Parathyroid adenoma (tissue), 2 donors: Measurements from ENCODE around the gene SMG6.

Experiments used
- H2AFZ ChIP-seq: fragments of 300-600 bp; sonication (generic); one replicate; pipeline ENCODE4 v1.7.0; 2017; ENCODE audit warnings: antibody characterized with exemption, mild to moderate bottlenecking
- H3K27ac ChIP-seq: fragments of 300-600 bp; sonication (generic); one replicate; pipeline ENCODE4 v1.7.0; 2017
- H3K27me3 ChIP-seq: fragments of 300-600 bp; sonication (generic); one replicate; pipeline ENCODE4 v1.7.0; 2017; ENCODE audit warnings: low read length; ENCODE audit not compliant: control insufficient read depth, insufficient read depth
- H3K36me3 ChIP-seq: fragments of 300-600 bp; sonication (generic); one replicate; pipeline ENCODE4 v1.7.0; 2017; ENCODE audit warnings: low read length; ENCODE audit not compliant: control insufficient read depth, insufficient read depth
- H3K4me1 ChIP-seq: fragments of 300-600 bp; sonication (generic); one replicate; pipeline ENCODE4 v1.7.0; 2017; ENCODE audit warnings: control low read depth
- H3K4me2 ChIP-seq: fragments of 300-600 bp; sonication (generic); one replicate; pipeline ENCODE4 v1.7.0; 2017; ENCODE audit warnings: low read length
- H3K4me3 ChIP-seq: fragments of 300-600 bp; sonication (generic); one replicate; pipeline ENCODE4 v1.7.0; 2017; ENCODE audit warnings: low read depth, low read length
- H3K79me2 ChIP-seq: fragments of 300-600 bp; sonication (generic); one replicate; pipeline ENCODE4 v1.7.0; 2017; ENCODE audit warnings: control low read depth
- H3K9ac ChIP-seq: fragments of 300-600 bp; sonication (generic); one replicate; pipeline ENCODE4 v1.7.0; 2017; ENCODE audit warnings: mild to moderate bottlenecking
- H3K9me3 ChIP-seq: fragments of 300-600 bp; sonication (generic); one replicate; pipeline ENCODE4 v1.7.0; 2017; ENCODE audit warnings: low read length; ENCODE audit not compliant: control insufficient read depth
- CTCF ChIP-seq: fragments of 300-600 bp; sonication (generic); IDR thresholded peaks from one replicate; pipeline ENCODE4 v1.7.0; 2017; ENCODE audit warnings: antibody characterized with exemption, mild to moderate bottlenecking
- donor health status: primary hyperparathyroidism.

The SMG6 gene

GRCh38 chr17:2336852-2337543, 33.4 kb upstream of the SMG6 start, which contains the start of gene SGSM2:
Gene SGSM2, plus strand, starts transcription at chr17:2337501. Its CDS starts 188 bp downstream, at chr17:2337689.
- no peaks in the 10 kb centered on the region for H3K27me3 ChIP-seq
- H3K27ac ChIP-seq = peak within 1 kb of the TSS; percentile 90
- peak within 1 kb of the TSS; percentile 31 for H3K9ac ChIP-seq
- peak within 1 kb of the TSS; percentile 62 for H3K4me3 ChIP-seq
- no peak for TF ChIP-seq CTCF
- H3K4me1 ChIP-seq = peaks cover 5% of the 10 kb centered on the region
- H2AFZ ChIP-seq = peak within 1 kb of the TSS; percentile 96
- H3K36me3 ChIP-seq = no peaks in the 10 kb centered on the region
- H3K79me2 ChIP-seq = peaks cover 21% of the 10 kb centered on the region
- peak within 1 kb of the TSS; percentile 95 for H3K4me2 ChIP-seq
- no peaks in the 10 kb centered on the region for H3K9me3 ChIP-seq

GRCh38 chr17:2336215-2336851, 32.7 kb upstream of the SMG6 start, which contains the start of gene TSR1:
Gene TSR1, minus strand, starts transcription at chr17:2336457. Its CDS starts 30 bp downstream, at chr17:2336427.
- no peaks in the 10 kb centered on the region for H3K27me3 ChIP-seq
- peak within 1 kb of the TSS; percentile 95 for H3K4me2 ChIP-seq
- TF ChIP-seq CTCF = peak; percentile 33
- H3K4me3 ChIP-seq = peak within 1 kb of the TSS; percentile 62
- peaks cover 21% of the 10 kb centered on the region for H3K79me2 ChIP-seq
- H3K36me3 ChIP-seq = no peaks in the 10 kb centered on the region
- H3K27ac ChIP-seq = peak within 1 kb of the TSS; percentile 90
- peak within 1 kb of the TSS; percentile 73 for H3K9ac ChIP-seq
- H2AFZ ChIP-seq = peak within 1 kb of the TSS; percentile 96
- H3K9me3 ChIP-seq = no peaks in the 10 kb centered on the region
- H3K4me1 ChIP-seq = peaks cover 5% of the 10 kb centered on the region

GRCh38 chr17:2335726-2336214, 32.2 kb upstream of the SMG6 start:
- H3K27ac ChIP-seq = peak overlapping the region; percentile 90

GRCh38 chr17:2331303-2331702, 27.7 kb upstream of the SMG6 start:
- H3K9ac ChIP-seq = no peak overlapping the region
- no peak overlapping the region for H3K4me2 ChIP-seq
- H2AFZ ChIP-seq = no peak overlapping the region
- no peaks in the 10 kb centered on the region for H3K9me3 ChIP-seq
- no peak overlapping the region for H3K4me3 ChIP-seq
- H3K27ac ChIP-seq = no peak overlapping the region
- no peaks in the 10 kb centered on the region for H3K27me3 ChIP-seq
- peaks cover 2% of the 10 kb centered on the region for H3K4me1 ChIP-seq
- H3K36me3 ChIP-seq = no peaks in the 10 kb centered on the region
- peaks cover 21% of the 10 kb centered on the region for H3K79me2 ChIP-seq
- TF ChIP-seq CTCF = no peak

More at GRCh38 chr17:2335726-2336214, 32.2 kb upstream of the SMG6 start:
- no peaks in the 10 kb centered on the region for H3K36me3 ChIP-seq
- peak overlapping the region; percentile 73 for H3K9ac ChIP-seq
- peak overlapping the region; percentile 96 for H2AFZ ChIP-seq
- H3K9me3 ChIP-seq = no peaks in the 10 kb centered on the region
- H3K27me3 ChIP-seq = no peaks in the 10 kb centered on the region
- H3K79me2 ChIP-seq = peaks cover 21% of the 10 kb centered on the region
- peak overlapping the region; percentile 95 for H3K4me2 ChIP-seq
- TF ChIP-seq CTCF = no peak
- H3K4me3 ChIP-seq = peak overlapping the region; percentile 62
- peaks cover 5% of the 10 kb centered on the region for H3K4me1 ChIP-seq
